Measurements from ENCODE around the gene ADCY10.

ADCY10 gene

GRCh38 chr1:167776616-167777268 is 137.2 kb downstream of the ADCY10 start:
- DNase-seq = no peak

- DNase-seq = no peak
Measured at GRCh38 chr1:167776151-167776550, 137.8 kb downstream of the ADCY10 start.

- DNase-seq = no peak
Measured at GRCh38 chr1:167775178-167775577, 138.8 kb downstream of the ADCY10 start.

- DNase-seq = no peak
Measured at GRCh38 chr1:167774710-167775109, 139.2 kb downstream of the ADCY10 start.

GRCh38 chr1:167773516-167773915 is 140.4 kb downstream of the ADCY10 start:
- DNase-seq = no peak

- DNase-seq = no peak
Measured at GRCh38 chr1:167772436-167772835, 141.5 kb downstream of the ADCY10 start.

- DNase-seq = no peak
Measured at GRCh38 chr1:167770127-167770526, 143.8 kb downstream of the ADCY10 start.

GRCh38 chr1:167767761-167768160 is 146.2 kb downstream of the ADCY10 start:
- no peak for DNase-seq

GRCh38 chr1:167766538-167766937 is 147.4 kb downstream of the ADCY10 start:
- DNase-seq = no peak

GRCh38 chr1:167765496-167765895 is 148.4 kb downstream of the ADCY10 start:
- DNase-seq = no peak

GRCh38 chr1:167764458-167765330 is 149.2 kb downstream of the ADCY10 start:
- DNase-seq = no peak

- DNase-seq = no peak
Measured at GRCh38 chr1:167763525-167764220, 150.3 kb downstream of the ADCY10 start.

GRCh38 chr1:167762061-167762746 is 151.7 kb downstream of the ADCY10 start:
- peak; percentile 4 for DNase-seq

GRCh38 chr1:167761400-167761799 is 152.5 kb downstream of the ADCY10 start:
- DNase-seq = no peak

All from activated CD4-positive, alpha-beta T cell treated with anti-CD3 and anti-CD28 coated beads, Interleukin-10, Interleukin-2, amounts not matched to agents 100 ng/mL and 50 ng/mL, durations not matched to agents 16 hours and 8 hours (primary cell).